ENCODE results near the gene ATG10.

The ATG10 gene

DNA sequence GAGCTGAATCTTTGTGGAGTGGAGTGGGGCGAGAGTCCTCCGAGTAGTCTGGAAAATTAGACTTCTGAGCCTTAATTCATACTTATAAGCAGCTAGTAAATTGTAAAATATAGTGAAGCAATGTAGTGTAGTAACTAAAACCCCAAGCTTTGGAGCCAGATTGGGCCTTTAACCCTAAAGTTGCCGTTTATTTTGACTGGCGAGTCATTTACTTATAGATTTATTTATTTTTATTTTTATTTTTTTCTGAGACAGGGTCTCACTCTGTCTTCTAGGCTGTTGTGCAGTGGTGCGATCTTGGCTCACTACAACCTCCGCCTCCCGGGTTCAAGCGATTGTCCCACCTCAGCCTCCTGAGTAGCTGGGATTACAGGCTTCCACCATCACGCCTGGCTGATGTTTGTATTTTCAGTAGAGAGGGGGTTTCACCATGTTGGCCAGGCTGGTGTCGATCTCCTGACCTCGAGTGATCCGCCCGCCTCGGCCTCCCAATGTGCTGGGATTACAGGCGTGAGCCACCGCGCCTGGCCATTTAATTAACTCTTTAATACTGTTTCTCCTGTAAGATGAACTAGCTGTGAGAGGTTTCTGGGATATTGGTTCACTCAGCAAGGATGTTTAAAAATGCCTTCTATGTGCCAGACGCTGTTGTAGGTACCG, 307.0 kb downstream of the ATG10 start:
- no peaks in the 10 kb centered on the region for H3K27me3 ChIP-seq (replicated peaks)
- TF ChIP-seq CTCF (IDR thresholded peaks at IDR 0.05; ENCODE audit: low read depth, low read length, missing control alignments): no peak
- in situ Hi-C loops (cut with HindIII; ENCODE audit: low pct_ligation_motif_present, low sequenced_read_pairs): no loop called here
- no peak for DNase-seq
- peak overlapping the region; percentile 98 for H3K4me3 ChIP-seq (ENCODE audit: low read depth, low read length)
- peak overlapping the region; percentile 94 for H3K27ac ChIP-seq
- peaks cover 31% of the 10 kb centered on the region for H3K36me3 ChIP-seq (replicated peaks)

- no peak for TF ChIP-seq CTCF (IDR thresholded peaks at IDR 0.05; ENCODE audit: low read depth, low read length, missing control alignments)
- no peak for DNase-seq
- in situ Hi-C loops (cut with HindIII; ENCODE audit: low pct_ligation_motif_present, low sequenced_read_pairs): no loop called here
- no peak overlapping the region for H3K27ac ChIP-seq
- H3K4me3 ChIP-seq (ENCODE audit: low read depth, low read length): no peak overlapping the region
- no peaks in the 10 kb centered on the region for H3K27me3 ChIP-seq (replicated peaks)
- no peaks in the 10 kb centered on the region for H3K36me3 ChIP-seq (replicated peaks)
These were observed 312.1 kb downstream of the ATG10 start for GRCh38 chr5:82283893-82284292.

- TF ChIP-seq CTCF (IDR thresholded peaks at IDR 0.05; ENCODE audit: low read depth, low read length, missing control alignments): no peak
- in situ Hi-C loops (cut with HindIII; ENCODE audit: low pct_ligation_motif_present, low sequenced_read_pairs): no loop called here
These were observed 313.4 kb downstream of the ATG10 start for GRCh38 chr5:82285206-82285605.

GRCh38 chr5:82287625-82288024, 315.8 kb downstream of the ATG10 start:
- Histone ChIP-seq H3K27ac (no peak overlapping the region), H3K4me3 (ENCODE audit: low read depth, low read length) (no peak overlapping the region), H3K36me3 (replicated peaks) (no peaks in the 10 kb centered on the region), H3K27me3 (replicated peaks) (no peaks in the 10 kb centered on the region)
- DNase-seq: no peak
- no peak for TF ChIP-seq CTCF (IDR thresholded peaks at IDR 0.05; ENCODE audit: low read depth, low read length, missing control alignments)
- in situ Hi-C loops (cut with HindIII; ENCODE audit: low pct_ligation_motif_present, low sequenced_read_pairs): no loop called here

More at GRCh38 chr5:82285206-82285605, 313.4 kb downstream of the ATG10 start:
- DNase-seq: no peak
- no peaks in the 10 kb centered on the region for H3K36me3 ChIP-seq (replicated peaks)
- H3K27me3 ChIP-seq (replicated peaks): no peaks in the 10 kb centered on the region
- H3K27ac ChIP-seq: no peak overlapping the region
- H3K4me3 ChIP-seq (ENCODE audit: low read depth, low read length): no peak overlapping the region

- Histone ChIP-seq H3K27ac (no peak overlapping the region), H3K4me3 (ENCODE audit: low read depth, low read length) (no peak overlapping the region), H3K27me3 (replicated peaks) (no peaks in the 10 kb centered on the region), H3K36me3 (replicated peaks) (no peaks in the 10 kb centered on the region)
- no peak for TF ChIP-seq CTCF (IDR thresholded peaks at IDR 0.05; ENCODE audit: low read depth, low read length, missing control alignments)
- no peak for DNase-seq
- in situ Hi-C loops (cut with HindIII; ENCODE audit: low pct_ligation_motif_present, low sequenced_read_pairs): no loop called here
These were observed 318.2 kb downstream of the ATG10 start for GRCh38 chr5:82290005-82290404.

DNA sequence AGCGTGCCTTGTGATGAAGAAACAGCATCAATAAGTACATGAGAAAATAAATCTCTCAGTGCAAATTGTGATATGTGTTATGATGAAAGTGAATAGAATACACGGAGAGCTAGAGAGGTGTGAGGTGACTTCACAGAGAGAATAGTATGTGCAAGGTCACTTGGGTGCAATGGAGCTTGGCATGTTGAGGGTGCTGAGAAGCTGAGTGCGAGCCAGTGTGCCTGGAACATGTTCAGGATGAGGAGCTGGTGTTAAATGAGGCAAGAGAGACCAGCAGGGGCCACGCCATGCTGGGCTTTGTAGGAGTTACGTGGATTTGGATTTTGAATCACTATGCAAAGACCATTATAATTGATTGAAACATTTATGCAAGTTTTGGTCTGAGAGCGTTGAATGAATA, 319.1 kb downstream of the ATG10 start:
- in situ Hi-C loops (cut with HindIII; ENCODE audit: low pct_ligation_motif_present, low sequenced_read_pairs): no loop called here
- H3K4me3 ChIP-seq (ENCODE audit: low read depth, low read length): no peak overlapping the region
- H3K27ac ChIP-seq: no peak overlapping the region
- no peaks in the 10 kb centered on the region for H3K36me3 ChIP-seq (replicated peaks)
- no peak for TF ChIP-seq CTCF (IDR thresholded peaks at IDR 0.05; ENCODE audit: low read depth, low read length, missing control alignments)
- H3K27me3 ChIP-seq (replicated peaks): no peaks in the 10 kb centered on the region
- DNase-seq: no peak
